ENCODE measurements around the gene AKR1E2. TPM values are rescaled to one million over a fixed set of nuclear protein-coding genes. Genes with fewer than 3 reads are reported as not detected.

AKR1E2 gene
- total RNA-seq = 14.8 and 64.8 TPM in 2 replicates

DNA sequence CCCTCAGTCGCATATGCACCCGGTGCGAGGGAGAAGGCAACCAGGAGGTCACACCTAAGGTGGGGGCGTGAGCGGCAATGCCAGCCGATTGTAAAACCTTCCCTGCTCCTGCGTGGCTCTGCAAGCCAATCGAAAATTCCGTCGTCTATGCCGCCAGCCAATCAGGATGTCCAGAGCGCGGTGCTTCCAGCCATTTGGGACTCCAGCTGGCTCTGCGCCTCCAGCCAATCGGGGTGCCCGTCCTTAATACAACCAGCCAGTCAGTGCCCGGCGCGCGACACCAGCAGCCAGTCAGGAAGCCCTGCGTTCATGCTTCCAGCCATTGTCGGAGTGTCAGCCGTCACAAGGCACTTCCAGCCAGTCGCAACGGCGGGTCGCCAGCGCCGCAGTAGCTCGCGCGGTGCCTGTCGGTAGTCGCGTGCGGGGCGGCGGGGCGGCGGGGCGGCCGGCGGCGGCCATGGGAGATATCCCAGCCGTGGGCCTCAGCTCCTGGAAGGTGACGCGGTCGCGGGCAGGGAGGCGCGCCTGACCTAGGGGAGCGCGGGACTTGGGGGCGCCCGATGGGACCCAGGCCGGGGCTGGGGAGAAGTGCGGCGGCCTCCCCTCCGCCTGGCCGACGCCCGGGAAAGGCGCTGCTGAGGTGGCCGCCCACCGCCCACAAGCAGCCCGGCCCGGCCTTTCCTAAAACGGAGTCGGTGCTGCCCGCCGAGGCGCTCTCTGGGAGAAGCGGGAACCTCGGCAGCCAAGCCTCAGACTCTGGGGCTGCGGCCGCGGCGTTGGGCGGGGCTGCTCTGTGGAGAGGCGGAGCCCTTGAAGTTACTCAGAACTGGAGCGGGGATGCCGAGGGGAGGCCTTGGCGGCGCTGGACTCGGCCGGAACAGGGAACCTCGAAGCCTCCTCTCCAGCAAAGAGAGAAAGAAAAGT lies at the start of gene AKR1E2:
AKR1E2 (plus strand) TSS at position 340 of the 924 bp plus-strand sequence; CDS start at position 458, 118 bp downstream.

Other genes starting within 250 kb of the AKR1E2 start
- gene AKR1C1, start 137.2 kb downstream of the AKR1E2 start, total RNA-seq = 69.3 and 122 TPM in 2 replicates
- gene AKR1C2, start 177.7 kb downstream of the AKR1E2 start, total RNA-seq = 11.0 and 73.6 TPM in 2 replicates

Measured in regular cardiac myocyte (primary cell).